ENCODE data around the gene KIF5C. TPM values are rescaled to one million over a fixed set of nuclear protein-coding genes. Genes with fewer than 3 reads are reported as not detected.

KIF5C gene
- total RNA-seq, 1 experiment from 2014 or later: 1.6 TPM

GRCh38 chr2:148981324-148981723 is 106.3 kb downstream of the KIF5C start:
- ATAC-seq (no peak), DNase-seq (ENCODE audit: low read depth, low spot score) (no peak)
- H3K27ac ChIP-seq (ENCODE audit: low read length): no peak overlapping the region
- BruUV-seq (replicated peaks): no TSS peak
- peaks cover 2% of the 10 kb centered on the region; the same call in 1 of the 2 replicates for H3K27me3 ChIP-seq (ENCODE audit: control insufficient read depth, insufficient read depth, low read length)
- H3K4me3 ChIP-seq (ENCODE audit: low read depth in 2 of 2, low read length in 2 of 2): no peak overlapping the region
- POLR2A ChIA-PET: no interaction called here
- no peak for TF ChIP-seq SIN3A (IDR thresholded peaks at IDR 0.05; ENCODE audit: borderline replicate concordance, insufficient read depth, low read depth, low read length)
- TF ChIP-seq POLR2AphosphoS5 (IDR thresholded peaks at IDR 0.05; ENCODE audit: low read depth, low read length): no peak
- TF ChIP-seq, protein P1, sequence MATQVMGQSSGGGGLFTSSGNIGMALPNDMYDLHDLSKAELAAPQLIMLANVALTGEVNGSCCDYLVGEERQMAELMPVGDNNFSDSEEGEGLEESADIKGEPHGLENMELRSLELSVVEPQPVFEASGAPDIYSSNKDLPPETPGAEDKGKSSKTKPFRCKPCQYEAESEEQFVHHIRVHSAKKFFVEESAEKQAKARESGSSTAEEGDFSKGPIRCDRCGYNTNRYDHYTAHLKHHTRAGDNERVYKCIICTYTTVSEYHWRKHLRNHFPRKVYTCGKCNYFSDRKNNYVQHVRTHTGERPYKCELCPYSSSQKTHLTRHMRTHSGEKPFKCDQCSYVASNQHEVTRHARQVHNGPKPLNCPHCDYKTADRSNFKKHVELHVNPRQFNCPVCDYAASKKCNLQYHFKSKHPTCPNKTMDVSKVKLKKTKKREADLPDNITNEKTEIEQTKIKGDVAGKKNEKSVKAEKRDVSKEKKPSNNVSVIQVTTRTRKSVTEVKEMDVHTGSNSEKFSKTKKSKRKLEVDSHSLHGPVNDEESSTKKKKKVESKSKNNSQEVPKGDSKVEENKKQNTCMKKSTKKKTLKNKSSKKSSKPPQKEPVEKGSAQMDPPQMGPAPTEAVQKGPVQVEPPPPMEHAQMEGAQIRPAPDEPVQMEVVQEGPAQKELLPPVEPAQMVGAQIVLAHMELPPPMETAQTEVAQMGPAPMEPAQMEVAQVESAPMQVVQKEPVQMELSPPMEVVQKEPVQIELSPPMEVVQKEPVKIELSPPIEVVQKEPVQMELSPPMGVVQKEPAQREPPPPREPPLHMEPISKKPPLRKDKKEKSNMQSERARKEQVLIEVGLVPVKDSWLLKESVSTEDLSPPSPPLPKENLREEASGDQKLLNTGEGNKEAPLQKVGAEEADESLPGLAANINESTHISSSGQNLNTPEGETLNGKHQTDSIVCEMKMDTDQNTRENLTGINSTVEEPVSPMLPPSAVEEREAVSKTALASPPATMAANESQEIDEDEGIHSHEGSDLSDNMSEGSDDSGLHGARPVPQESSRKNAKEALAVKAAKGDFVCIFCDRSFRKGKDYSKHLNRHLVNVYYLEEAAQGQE (IDR thresholded peaks at IDR 0.05; ENCODE audit: insufficient read depth in 1 of 2, low read depth in 2 of 2, low read length in 1 of 2): no peak
- TF ChIP-seq TCF7L2 (IDR thresholded peaks at IDR 0.05; ENCODE audit: low read depth, low read length): no peak
- no peak for TF ChIP-seq CTCF (IDR thresholded peaks at IDR 0.05)
- in situ Hi-C loops (cut with HindIII; ENCODE audit: low pct_unique_long_range_greater_than_20kb, low sequenced_read_pairs): no loop called here
- no peaks in the 10 kb centered on the region for H3K4me1 ChIP-seq (ENCODE audit: control insufficient read depth, insufficient read depth, low read length)
- intact Hi-C loops (cut with micrococcal nuclease; ENCODE audit: unreplicated experiment): no loop called here
- CTCF ChIA-PET: no interaction called here
- H3K36me3 ChIP-seq (ENCODE audit: control insufficient read depth, insufficient read depth, low read length): no peaks in the 10 kb centered on the region
- no peaks in the 10 kb centered on the region for H3K9me3 ChIP-seq (ENCODE audit: control insufficient read depth, insufficient read depth, low read depth, low read length)

DNA sequence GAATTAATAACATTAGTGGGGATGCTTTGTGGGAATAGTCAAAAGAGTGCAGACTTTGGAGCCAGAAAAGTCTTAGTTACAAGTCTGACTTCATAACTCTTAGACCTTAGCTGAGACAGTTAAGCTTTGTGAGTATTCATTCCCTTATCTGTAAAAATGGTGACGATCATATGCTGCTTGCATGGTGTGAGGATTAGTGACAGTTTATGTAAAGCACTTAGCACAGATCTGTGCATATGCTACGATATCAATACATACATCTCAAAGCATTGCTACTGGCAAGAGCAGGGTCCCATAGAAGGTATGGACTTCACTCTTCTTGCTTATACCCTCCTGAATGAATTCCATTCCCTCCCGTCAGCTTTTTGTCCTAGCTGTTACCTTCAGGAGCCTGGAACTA is 106.8 kb downstream of the KIF5C start:
- no peaks in the 10 kb centered on the region for H3K4me1 ChIP-seq (ENCODE audit: control insufficient read depth, insufficient read depth, low read length)
- no peak for TF ChIP-seq CTCF (IDR thresholded peaks at IDR 0.05)
- TF ChIP-seq SIN3A (IDR thresholded peaks at IDR 0.05; ENCODE audit: borderline replicate concordance, insufficient read depth, low read depth, low read length): no peak
- no peak for TF ChIP-seq TCF7L2 (IDR thresholded peaks at IDR 0.05; ENCODE audit: low read depth, low read length)
- no peak for TF ChIP-seq POLR2AphosphoS5 (IDR thresholded peaks at IDR 0.05; ENCODE audit: low read depth, low read length)
- TF ChIP-seq, protein P1 (IDR thresholded peaks at IDR 0.05; ENCODE audit: insufficient read depth in 1 of 2, low read depth in 2 of 2, low read length in 1 of 2): no peak
- intact Hi-C loops (cut with micrococcal nuclease; ENCODE audit: unreplicated experiment) (no loop called here), in situ Hi-C loops (cut with HindIII; ENCODE audit: low pct_unique_long_range_greater_than_20kb, low sequenced_read_pairs) (no loop called here)
- H3K9me3 ChIP-seq (ENCODE audit: control insufficient read depth, insufficient read depth, low read depth, low read length): no peaks in the 10 kb centered on the region
- peaks cover 2% of the 10 kb centered on the region; the same call in 1 of the 2 replicates for H3K27me3 ChIP-seq (ENCODE audit: control insufficient read depth, insufficient read depth, low read length)
- ChIA-PET POLR2A (no interaction called here), CTCF (no interaction called here)
- no peak overlapping the region for H3K4me3 ChIP-seq (ENCODE audit: low read depth in 2 of 2, low read length in 2 of 2)
- BruUV-seq (replicated peaks): no TSS peak
- no peak for DNase-seq (ENCODE audit: low read depth, low spot score)
- ATAC-seq: no peak
- no peaks in the 10 kb centered on the region for H3K36me3 ChIP-seq (ENCODE audit: control insufficient read depth, insufficient read depth, low read length)
- no peak overlapping the region for H3K27ac ChIP-seq (ENCODE audit: low read length)

Data from Panc1 (cell line).